Measurements from ENCODE around the gene SLC12A7. TPM values are rescaled to one million over a fixed set of nuclear protein-coding genes. Genes with fewer than 3 reads are reported as not detected.

SLC12A7 gene
- polyA plus RNA-seq, result 1.5 to 2.4 TPM (median 2.3 TPM) in 3 replicates
- 10.5 TPM for polyA plus RNA-seq (2011; ENCODE audit: low read depth)
- 1.0 and 2.4 TPM in 2 replicates for polyA plus RNA-seq (2011; cell fraction: cytosol; rRNA removed)
- polyA plus RNA-seq (2011; cell fraction: nucleus; rRNA removed), result 10.4 and 14.6 TPM in 2 replicates
- 5.6 and 8.6 TPM in 2 replicates for polyA plus RNA-seq (2012; ENCODE audit: low replicate concordance)
- 4.6 to 11.4 TPM (median 5.0 TPM) in 3 replicates for polyA minus RNA-seq
- 6.7 TPM for polyA minus RNA-seq (2011; cell fraction: cytosol; rRNA and poly(A)+ RNA removed)
- 17.5 and 20.8 TPM in 2 replicates for polyA minus RNA-seq (2011; cell fraction: nucleus; rRNA and poly(A)+ RNA removed)

GRCh38 chr5:1111727-1112289 is at the start of gene SLC12A7:
Gene SLC12A7 (minus strand): TSS chr5:1112063. CDS start chr5:1111991, 72 bp downstream.
- H3K27me3 ChIP-seq (ENCODE audit: control insufficient read depth, extremely low read depth, insufficient read depth, low read length), result peaks cover 25% of the 10 kb centered on the region
- peak within 1 kb of the TSS; percentile 64 for H3K4me2 ChIP-seq (ENCODE audit: control insufficient read depth, extremely low read depth, insufficient read depth, low read depth, low read length)
- H3K27ac ChIP-seq (ENCODE audit: control insufficient read depth, insufficient read depth, low read length), result no peak within 1 kb of the TSS
- H3K4me1 ChIP-seq (ENCODE audit: control insufficient read depth, extremely low read depth, insufficient read depth, low read length), result no peaks in the 10 kb centered on the region
- peak within 1 kb of the TSS; percentile 72 for H3K9ac ChIP-seq (ENCODE audit: control insufficient read depth, extremely low read depth, insufficient read depth, low read length)
- H3K9me1 ChIP-seq (ENCODE audit: control insufficient read depth, extremely low read depth, insufficient read depth, low read length), result no peaks in the 10 kb centered on the region
- H2AFZ ChIP-seq (ENCODE audit: control insufficient read depth, low read length), result peak within 1 kb of the TSS; percentile 43
- DNase-seq (ENCODE audit: low read depth, low spot score) (no peak), FAIRE-seq (no peak)
- no peaks in the 10 kb centered on the region for H3K9me3 ChIP-seq (ENCODE audit: control insufficient read depth, low read depth, low read length)
- TF ChIP-seq EZH2 (IDR thresholded peaks at IDR 0.05; ENCODE audit: low read length), result peak; percentile 32
- TF ChIP-seq, protein P1, sequence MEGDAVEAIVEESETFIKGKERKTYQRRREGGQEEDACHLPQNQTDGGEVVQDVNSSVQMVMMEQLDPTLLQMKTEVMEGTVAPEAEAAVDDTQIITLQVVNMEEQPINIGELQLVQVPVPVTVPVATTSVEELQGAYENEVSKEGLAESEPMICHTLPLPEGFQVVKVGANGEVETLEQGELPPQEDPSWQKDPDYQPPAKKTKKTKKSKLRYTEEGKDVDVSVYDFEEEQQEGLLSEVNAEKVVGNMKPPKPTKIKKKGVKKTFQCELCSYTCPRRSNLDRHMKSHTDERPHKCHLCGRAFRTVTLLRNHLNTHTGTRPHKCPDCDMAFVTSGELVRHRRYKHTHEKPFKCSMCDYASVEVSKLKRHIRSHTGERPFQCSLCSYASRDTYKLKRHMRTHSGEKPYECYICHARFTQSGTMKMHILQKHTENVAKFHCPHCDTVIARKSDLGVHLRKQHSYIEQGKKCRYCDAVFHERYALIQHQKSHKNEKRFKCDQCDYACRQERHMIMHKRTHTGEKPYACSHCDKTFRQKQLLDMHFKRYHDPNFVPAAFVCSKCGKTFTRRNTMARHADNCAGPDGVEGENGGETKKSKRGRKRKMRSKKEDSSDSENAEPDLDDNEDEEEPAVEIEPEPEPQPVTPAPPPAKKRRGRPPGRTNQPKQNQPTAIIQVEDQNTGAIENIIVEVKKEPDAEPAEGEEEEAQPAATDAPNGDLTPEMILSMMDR (optimal IDR thresholded peaks at IDR 0.05 in 1 of 3, IDR thresholded peaks at IDR 0.05 in 1 of 3, conservative IDR thresholded peaks at IDR 0.05 in 1 of 3; ENCODE audit: extremely low read depth in 1 of 3, insufficient read depth in 2 of 3, low read length in 3 of 3), result no peak
- peak within 1 kb of the TSS; percentile 59 to 69 (median 67) for H3K4me3 ChIP-seq (ENCODE audit: control insufficient read depth in 2 of 3, extremely low read depth in 1 of 3, insufficient read depth in 2 of 3, low read depth in 1 of 3, low read length in 3 of 3)
- no peaks in the 10 kb centered on the region for H3K36me3 ChIP-seq (ENCODE audit: control insufficient read depth in 2 of 2, extremely low read depth in 1 of 2, insufficient read depth in 2 of 2, low read length in 2 of 2)
- no peaks in the 10 kb centered on the region for H3K79me2 ChIP-seq (ENCODE audit: control insufficient read depth, insufficient read depth, low read length)
- H4K20me1 ChIP-seq (ENCODE audit: control insufficient read depth, extremely low read depth, insufficient read depth, low read length), result no peaks in the 10 kb centered on the region
- dilution Hi-C loops (cut with MboI; ENCODE audit: extremely low pct_ligation_motif_present, low sequenced_read_pairs), result no loop called here

GRCh38 chr5:1161108-1161832 is 49.4 kb upstream of the SLC12A7 start:
- TF ChIP-seq, protein P1 (optimal IDR thresholded peaks at IDR 0.05 in 1 of 3, IDR thresholded peaks at IDR 0.05 in 1 of 3, conservative IDR thresholded peaks at IDR 0.05 in 1 of 3; ENCODE audit: extremely low read depth in 1 of 3, insufficient read depth in 2 of 3, low read length in 3 of 3), result no peak
- no peak for TF ChIP-seq EZH2 (IDR thresholded peaks at IDR 0.05; ENCODE audit: low read length)
- dilution Hi-C loops (cut with MboI; ENCODE audit: extremely low pct_ligation_motif_present, low sequenced_read_pairs), result no loop called here
- peak overlapping the region; percentile 45 for H3K4me2 ChIP-seq (ENCODE audit: control insufficient read depth, extremely low read depth, insufficient read depth, low read depth, low read length)
- H2AFZ ChIP-seq (ENCODE audit: control insufficient read depth, low read length), result no peak overlapping the region
- H3K79me2 ChIP-seq (ENCODE audit: control insufficient read depth, insufficient read depth, low read length), result no peaks in the 10 kb centered on the region
- H3K9me1 ChIP-seq (ENCODE audit: control insufficient read depth, extremely low read depth, insufficient read depth, low read length), result no peaks in the 10 kb centered on the region
- no peaks in the 10 kb centered on the region for H3K36me3 ChIP-seq (ENCODE audit: control insufficient read depth in 2 of 2, extremely low read depth in 1 of 2, insufficient read depth in 2 of 2, low read length in 2 of 2)
- H3K4me3 ChIP-seq (ENCODE audit: control insufficient read depth in 2 of 3, extremely low read depth in 1 of 3, insufficient read depth in 2 of 3, low read depth in 1 of 3, low read length in 3 of 3), result no peak overlapping the region
- H3K27me3 ChIP-seq (ENCODE audit: control insufficient read depth, extremely low read depth, insufficient read depth, low read length), result peaks cover 7% of the 10 kb centered on the region
- peak overlapping the region; percentile 52 for H3K27ac ChIP-seq (ENCODE audit: control insufficient read depth, insufficient read depth, low read length)
- H3K4me1 ChIP-seq (ENCODE audit: control insufficient read depth, extremely low read depth, insufficient read depth, low read length), result peaks cover 10% of the 10 kb centered on the region
- FAIRE-seq, result peak; percentile 79
- peak; percentile 84 for DNase-seq (ENCODE audit: low read depth, low spot score)
- H3K9me3 ChIP-seq (ENCODE audit: control insufficient read depth, low read depth, low read length), result peaks cover 21% of the 10 kb centered on the region
- peak overlapping the region; percentile 52 for H3K9ac ChIP-seq (ENCODE audit: control insufficient read depth, extremely low read depth, insufficient read depth, low read length)
- H4K20me1 ChIP-seq (ENCODE audit: control insufficient read depth, extremely low read depth, insufficient read depth, low read length), result no peaks in the 10 kb centered on the region

Measured in keratinocyte (primary cell).